Activated CD8-positive, alpha-beta T cell treated with anti-CD3 and anti-CD28 coated beads, Interleukin-2, amount 10 ng/mL, durations not matched to agents 7 days and 5 days (primary cell): ENCODE results near the gene LGALS7. TPM values are rescaled to one million over a fixed set of nuclear protein-coding genes. Genes with fewer than 3 reads are reported as not detected.

ENCODE experiments used
- ATAC-seq: fragments of 150-1000 bp; cut with Tn5 transposase; one replicate; pipeline ENCODE4 v1.10.0; 2021; ENCODE audit warnings: moderate library complexity
- CTCF ChIA-PET: fragments of 350-600 bp; sonication (Branson Sonifier 250); formaldehyde crosslinking; loops from one replicate; lab custom pipeline; 2021; ENCODE audit warnings: antibody characterized with exemption; lab: Charles Lee
- POLR2A ChIA-PET: fragments of 350-600 bp; sonication (Branson Sonifier 250); formaldehyde crosslinking; loops from one replicate; lab custom pipeline; 2021; ENCODE audit warnings: antibody characterized with exemption; lab: Charles Lee
- DNase-seq: peaks from one replicate; pipeline ENCODE4 v3.0.0-alpha.2; 2020
- H3K27ac Mint-ChIP-seq: one replicate; pipeline ENCODE4 v1.8.0; 2021; ENCODE audit warnings: mild to moderate bottlenecking, mixed read lengths
- H3K27me3 Mint-ChIP-seq: one replicate; pipeline ENCODE4 v1.8.0; 2021; ENCODE audit warnings: low read depth, mixed read lengths
- H3K36me3 Mint-ChIP-seq: one replicate; pipeline ENCODE4 v1.8.0; 2021; ENCODE audit warnings: low read depth, mixed read lengths
- H3K4me1 Mint-ChIP-seq: one replicate; pipeline ENCODE4 v1.8.0; 2021; ENCODE audit warnings: low read depth, mixed read lengths
- H3K4me3 Mint-ChIP-seq: one replicate; pipeline ENCODE4 v1.8.0; 2021; ENCODE audit warnings: mild to moderate bottlenecking, mixed read lengths
- H3K9me3 Mint-ChIP-seq: one replicate; pipeline ENCODE4 v1.8.0; 2022; ENCODE audit warnings: mixed read lengths; ENCODE audit not compliant: insufficient read depth
- total RNA-seq, 2 experiments: library from RNA; stranded (reverse); gene quantifications; one replicate each; pipeline ENCODE4 v1.2.3, GENCODE V29; 2021

Gene LGALS7
- total RNA-seq, 2 experiments from 2014 or later: not detected

GRCh38 chr19:38742906-38743305 is 30.4 kb downstream of the LGALS7 start:
- H3K27me3 Mint-ChIP-seq: peaks cover under 1% of the 10 kb centered on the region
- no peak overlapping the region for H3K27ac Mint-ChIP-seq
- POLR2A ChIA-PET: no interaction called here
- CTCF ChIA-PET: interaction anchor here (0.8 kb wide), 1 partner anchor 26 kb away, joined by 3 read pairs; no protein-coding TSS in a partner anchor
- no peak overlapping the region for H3K4me3 Mint-ChIP-seq
- H3K4me1 Mint-ChIP-seq: peaks cover 20% of the 10 kb centered on the region
- H3K9me3 Mint-ChIP-seq: no peaks in the 10 kb centered on the region
- ATAC-seq (no peak), DNase-seq (no peak)
- H3K36me3 Mint-ChIP-seq: no peaks in the 10 kb centered on the region

- no peak for DNase-seq
- Mint-ChIP-seq H3K4me3 (no peak overlapping the region), H3K27me3 (peaks cover 4% of the 10 kb centered on the region), H3K27ac (no peak overlapping the region), H3K36me3 (no peaks in the 10 kb centered on the region), H3K4me1 (peaks cover 25% of the 10 kb centered on the region), H3K9me3 (no peaks in the 10 kb centered on the region)
- POLR2A ChIA-PET: interaction anchor here (0.5 kb wide), 1 partner anchor 24 kb away, joined by 3 read pairs; no protein-coding TSS in a partner anchor
- ATAC-seq: no peak
- CTCF ChIA-PET: interaction anchor here (0.8 kb wide), 1 partner anchor 27 kb away, joined by 3 read pairs; no protein-coding TSS in a partner anchor
Measured at GRCh38 chr19:38742296-38742695, 31.0 kb downstream of the LGALS7 start.

GRCh38 chr19:38741670-38742069 is 31.6 kb downstream of the LGALS7 start:
- ATAC-seq: no peak
- Mint-ChIP-seq H3K27ac (no peak overlapping the region), H3K4me1 (peaks cover 25% of the 10 kb centered on the region), H3K36me3 (no peaks in the 10 kb centered on the region), H3K4me3 (no peak overlapping the region), H3K27me3 (peaks cover 4% of the 10 kb centered on the region), H3K9me3 (no peaks in the 10 kb centered on the region)
- ChIA-PET POLR2A (interaction anchor here (0.5 kb wide), 1 partner anchor 25 kb away, joined by 3 read pairs; no protein-coding TSS in a partner anchor), CTCF (no interaction called here)
- DNase-seq: no peak

GRCh38 chr19:38740932-38741331 is 32.4 kb downstream of the LGALS7 start:
- no peaks in the 10 kb centered on the region for H3K36me3 Mint-ChIP-seq
- no peak for ATAC-seq
- H3K9me3 Mint-ChIP-seq: no peaks in the 10 kb centered on the region
- H3K4me1 Mint-ChIP-seq: peaks cover 30% of the 10 kb centered on the region
- ChIA-PET POLR2A (no interaction called here), CTCF (no interaction called here)
- no peak overlapping the region for H3K27ac Mint-ChIP-seq
- no peak overlapping the region for H3K4me3 Mint-ChIP-seq
- peaks cover 4% of the 10 kb centered on the region for H3K27me3 Mint-ChIP-seq
- DNase-seq: no peak

GRCh38 chr19:38740257-38740592 is 33.1 kb downstream of the LGALS7 start:
- POLR2A ChIA-PET: no interaction called here
- Mint-ChIP-seq H3K27me3 (peaks cover 4% of the 10 kb centered on the region), H3K4me3 (no peak overlapping the region), H3K9me3 (no peaks in the 10 kb centered on the region), H3K4me1 (peaks cover 33% of the 10 kb centered on the region), H3K36me3 (no peaks in the 10 kb centered on the region), H3K27ac (no peak overlapping the region)
- CTCF ChIA-PET: interaction anchor here (0.8 to 1.6 kb wide), 3 partner anchors 29 to 190 kb away, joined by 3 to 4 read pairs (median 3); partner anchors contain the start of genes MRPS12 and SARS2
- DNase-seq: no peak
- ATAC-seq: no peak

GRCh38 chr19:38739440-38740256 is 33.7 kb downstream of the LGALS7 start:
- DNase-seq (peak; percentile 48), ATAC-seq (no peak)
- H3K4me3 Mint-ChIP-seq: no peak overlapping the region
- H3K27me3 Mint-ChIP-seq: peaks cover 4% of the 10 kb centered on the region
- H3K4me1 Mint-ChIP-seq: peaks cover 38% of the 10 kb centered on the region
- H3K36me3 Mint-ChIP-seq: no peaks in the 10 kb centered on the region
- CTCF ChIA-PET: interaction anchor here (0.6 to 1.6 kb wide), 5 partner anchors 20 to 191 kb away, joined by 3 to 5 read pairs (median 4); partner anchors contain the start of genes MRPS12 and SARS2
- POLR2A ChIA-PET: no interaction called here
- no peaks in the 10 kb centered on the region for H3K9me3 Mint-ChIP-seq
- H3K27ac Mint-ChIP-seq: peak overlapping the region; percentile 69

GRCh38 chr19:38737921-38738737 is 35.2 kb downstream of the LGALS7 start:
- H3K4me3 Mint-ChIP-seq: peak overlapping the region; percentile 24

GRCh38 chr19:38737281-38737865 is 35.9 kb downstream of the LGALS7 start:
- H3K4me3 Mint-ChIP-seq: peak overlapping the region; percentile 24
- peaks cover 8% of the 10 kb centered on the region for H3K36me3 Mint-ChIP-seq
- DNase-seq (no peak), ATAC-seq (no peak)
- H3K27me3 Mint-ChIP-seq: peaks cover 4% of the 10 kb centered on the region
- no peak overlapping the region for H3K27ac Mint-ChIP-seq
- H3K4me1 Mint-ChIP-seq: peaks cover 57% of the 10 kb centered on the region
- H3K9me3 Mint-ChIP-seq: no peaks in the 10 kb centered on the region
- ChIA-PET POLR2A (interaction anchor here (0.6 kb wide), 1 partner anchor 212 kb away, joined by 3 read pairs; no protein-coding TSS in a partner anchor), CTCF (no interaction called here)

More at GRCh38 chr19:38737921-38738737, 35.2 kb downstream of the LGALS7 start:
- Mint-ChIP-seq H3K9me3 (no peaks in the 10 kb centered on the region), H3K27ac (peak overlapping the region; percentile 16), H3K27me3 (peaks cover 4% of the 10 kb centered on the region), H3K36me3 (peaks cover 4% of the 10 kb centered on the region), H3K4me1 (peaks cover 53% of the 10 kb centered on the region)
- ATAC-seq (no peak), DNase-seq (no peak)
- ChIA-PET CTCF (no interaction called here), POLR2A (no interaction called here)

GRCh38 chr19:38736413-38737280 is 36.7 kb downstream of the LGALS7 start:
- DNase-seq (peak; percentile 75), ATAC-seq (peak; percentile 2)
- Mint-ChIP-seq H3K4me3 (peak overlapping the region; percentile 55), H3K27ac (peak overlapping the region; percentile 60), H3K36me3 (peaks cover 14% of the 10 kb centered on the region), H3K4me1 (peaks cover 60% of the 10 kb centered on the region), H3K27me3 (peaks cover 4% of the 10 kb centered on the region), H3K9me3 (no peaks in the 10 kb centered on the region)
- ChIA-PET POLR2A (interaction anchor here (0.6 kb wide), 1 partner anchor 213 kb away, joined by 3 read pairs; no protein-coding TSS in a partner anchor), CTCF (no interaction called here)

- ChIA-PET POLR2A (no interaction called here), CTCF (interaction anchor here (1.2 kb wide), 1 partner anchor 333 kb away, joined by 4 read pairs; the partner anchor contains the start of gene FAM98C)
- DNase-seq: peak; percentile 66
- H3K36me3 Mint-ChIP-seq: peaks cover 18% of the 10 kb centered on the region
- H3K9me3 Mint-ChIP-seq: no peaks in the 10 kb centered on the region
- peak; percentile 66 for ATAC-seq
- H3K4me1 Mint-ChIP-seq: peaks cover 60% of the 10 kb centered on the region
- peaks cover 4% of the 10 kb centered on the region for H3K27me3 Mint-ChIP-seq
- H3K4me3 Mint-ChIP-seq: peak overlapping the region; percentile 67
- peak overlapping the region; percentile 70 for H3K27ac Mint-ChIP-seq
Measured at GRCh38 chr19:38736036-38736412, 37.3 kb downstream of the LGALS7 start.
